Body of pancreas (tissue), 4 donors: ENCODE results near the gene NUDT12.

Source experiments
- CTCF ChIP-seq, 7 experiments: fragments of 450-650 bp in 4 of 7; fragments of 200-600 bp in 3 of 7; sonication (generic) in 3 of 7; IDR thresholded peaks; one replicate each; pipeline ENCODE4 v1.5.1; 2016 to 2019; ENCODE audit warnings: antibody characterized with exemption in 7 of 7
- POLR2A ChIP-seq, 3 donors: fragments of 450-650 bp; IDR thresholded peaks; one replicate each; pipeline ENCODE4 v1.6.1; 2016; ENCODE audit warnings: antibody characterized with exemption in 3 of 3, mild to moderate bottlenecking in 2 of 3

GRCh38 chr5:103503066-103503465 is 59.5 kb downstream of the NUDT12 start:
- TF ChIP-seq POLR2A (IDR thresholded peaks at IDR 0.05) (no peak), CTCF (IDR thresholded peaks at IDR 0.05) (no peak)
